Lung (tissue), 12 donors: Measurements from ENCODE around the gene FRS2. TPM values are rescaled to one million over a fixed set of nuclear protein-coding genes. Genes with fewer than 3 reads are reported as not detected.

Experiments used
- ATAC-seq: fragments of 200-7000 bp; cut with Tn5 transposase; one replicate; pipeline ENCODE4 v1.9.1; 2020; ENCODE audit warnings: moderate number of reproducible peaks; ENCODE audit not compliant: insufficient read depth, low FRiP score
- DNase-seq, 3 donors: peaks; one replicate each; pipeline ENCODE4 v3.0.0-alpha.2; 2013 to 2017
- H3K27ac ChIP-seq, 2 donors: one replicate each; pipeline ENCODE4 v1.5.1; 2013; ENCODE audit warnings: mild to moderate bottlenecking in 2 of 2, moderate library complexity in 2 of 2, control low read depth in 1 of 2, inconsistent platforms in 1 of 2, low read depth in 1 of 2, low read length in 1 of 2
- H3K27me3 ChIP-seq, 3 donors: one replicate each; pipeline ENCODE4 v1.5.1; 2013; ENCODE audit warnings: low read length in 2 of 3; ENCODE audit not compliant: control insufficient read depth in 3 of 3, insufficient read depth in 3 of 3
- H3K36me3 ChIP-seq, 4 donors: one replicate each; pipeline ENCODE4 v1.5.1; 2013; ENCODE audit warnings: low read length in 4 of 4, mild to moderate bottlenecking in 1 of 4, moderate library complexity in 1 of 4; ENCODE audit not compliant: control insufficient read depth in 4 of 4, insufficient read depth in 4 of 4
- H3K4me1 ChIP-seq, 5 donors: one replicate each; pipeline ENCODE4 v1.5.1; 2013; ENCODE audit warnings: low read length in 5 of 5, mild to moderate bottlenecking in 2 of 5, moderate library complexity in 1 of 5; ENCODE audit not compliant: control insufficient read depth in 5 of 5, insufficient read depth in 5 of 5
- H3K4me3 ChIP-seq: one replicate; pipeline ENCODE4 v1.5.1; 2013; ENCODE audit warnings: mild to moderate bottlenecking, control low read depth, moderate library complexity
- H3K9ac ChIP-seq, 2 donors: one replicate each; pipeline ENCODE4 v1.5.1; 2013; ENCODE audit warnings: low read length in 2 of 2, control low read depth in 1 of 2; ENCODE audit not compliant: insufficient read depth in 1 of 2
- H3K9me3 ChIP-seq, 4 donors: one replicate each; pipeline ENCODE4 v1.5.1; 2013; ENCODE audit warnings: low read length in 3 of 4, mild to moderate bottlenecking in 1 of 4, moderate library complexity in 1 of 4; ENCODE audit not compliant: control insufficient read depth in 4 of 4, insufficient read depth in 3 of 4
- WGBS, 2 donors: extraction: QIAGEN DNeasy Blood & Tissue Kit; methylation state at CpG; one replicate each; pipeline ENCODE4 v1.1.7; 2013; 5-methylcytosine and 5-hydroxymethylcytosine counted together
- polyA plus RNA-seq, 2 donors: library from polyadenylated mRNA; stranded (reverse); fragments of 200-250 nt; gene quantifications; one replicate each; pipeline ENCODE4 v1.2.1, GENCODE V29; 2013
- total RNA-seq, 2 donors: library from RNA; depleted of rRNA in 1 of 2; stranded (reverse); fragments of >200 nt in 1 of 2; gene quantifications; one replicate each; pipeline ENCODE4 v1.2.1, GENCODE V29; 2014 to 2021
- TF ChIP-seq, protein P1 (sequence below): IDR thresholded peaks from 2 replicates; pipeline ENCODE4 v1.5.1; 2012; ENCODE audit warnings: mild to moderate bottlenecking; ENCODE audit errors: control extremely low read depth, extremely low read depth
- donor health status: control.
- donor health status: control.
- donor health status: Bipolar disorder and iron deficiency.
- donor health status: healthy.
- donor health status: DM: yes; HTN: yes; CAD: no.

Gene FRS2
- total and polyA plus RNA-seq, 4 donors, result 4.7 to 66.7 (median 20.1) TPM

DNA sequence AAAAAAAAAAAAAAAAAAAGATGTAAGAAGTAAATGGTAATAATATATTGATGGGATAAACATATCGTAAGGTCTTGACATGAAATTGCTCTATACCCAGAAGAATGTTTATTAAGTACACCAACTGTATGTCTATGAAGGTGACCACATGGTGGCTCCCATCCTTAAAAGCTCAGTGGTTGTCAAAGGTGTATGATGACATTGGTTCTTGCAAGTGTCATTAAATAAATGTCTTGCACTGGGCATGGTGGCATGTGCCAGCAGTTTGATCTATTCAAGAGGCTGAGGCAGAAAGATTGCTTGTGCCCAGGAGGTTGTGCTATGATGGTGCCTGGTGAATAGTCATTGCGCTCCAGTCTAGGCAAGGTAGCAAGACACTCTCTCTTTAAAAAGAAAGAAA is 125.5 kb downstream of the FRS2 start:
- no peak overlapping the region for H3K9ac ChIP-seq
- H3K9me3 ChIP-seq, result no peaks in the 10 kb centered on the region
- TF ChIP-seq, protein P1, sequence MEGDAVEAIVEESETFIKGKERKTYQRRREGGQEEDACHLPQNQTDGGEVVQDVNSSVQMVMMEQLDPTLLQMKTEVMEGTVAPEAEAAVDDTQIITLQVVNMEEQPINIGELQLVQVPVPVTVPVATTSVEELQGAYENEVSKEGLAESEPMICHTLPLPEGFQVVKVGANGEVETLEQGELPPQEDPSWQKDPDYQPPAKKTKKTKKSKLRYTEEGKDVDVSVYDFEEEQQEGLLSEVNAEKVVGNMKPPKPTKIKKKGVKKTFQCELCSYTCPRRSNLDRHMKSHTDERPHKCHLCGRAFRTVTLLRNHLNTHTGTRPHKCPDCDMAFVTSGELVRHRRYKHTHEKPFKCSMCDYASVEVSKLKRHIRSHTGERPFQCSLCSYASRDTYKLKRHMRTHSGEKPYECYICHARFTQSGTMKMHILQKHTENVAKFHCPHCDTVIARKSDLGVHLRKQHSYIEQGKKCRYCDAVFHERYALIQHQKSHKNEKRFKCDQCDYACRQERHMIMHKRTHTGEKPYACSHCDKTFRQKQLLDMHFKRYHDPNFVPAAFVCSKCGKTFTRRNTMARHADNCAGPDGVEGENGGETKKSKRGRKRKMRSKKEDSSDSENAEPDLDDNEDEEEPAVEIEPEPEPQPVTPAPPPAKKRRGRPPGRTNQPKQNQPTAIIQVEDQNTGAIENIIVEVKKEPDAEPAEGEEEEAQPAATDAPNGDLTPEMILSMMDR, result no peak
- H3K27ac ChIP-seq, result no peak overlapping the region
- H3K27me3 ChIP-seq, result no peaks in the 10 kb centered on the region
- peaks cover 30 to 72% (median 44%) of the 10 kb centered on the region in 4 donors for H3K36me3 ChIP-seq
- H3K4me1 ChIP-seq, result peaks cover 0 to 3% (median 0%) of the 10 kb centered on the region in 5 donors
- DNase-seq, result no peak
- WGBS, 2 donors, result 98 to 100% methylated on average over 2 of the region's 2 CpGs
- H3K4me3 ChIP-seq, result no peak overlapping the region
- ATAC-seq, result no peak

DNA sequence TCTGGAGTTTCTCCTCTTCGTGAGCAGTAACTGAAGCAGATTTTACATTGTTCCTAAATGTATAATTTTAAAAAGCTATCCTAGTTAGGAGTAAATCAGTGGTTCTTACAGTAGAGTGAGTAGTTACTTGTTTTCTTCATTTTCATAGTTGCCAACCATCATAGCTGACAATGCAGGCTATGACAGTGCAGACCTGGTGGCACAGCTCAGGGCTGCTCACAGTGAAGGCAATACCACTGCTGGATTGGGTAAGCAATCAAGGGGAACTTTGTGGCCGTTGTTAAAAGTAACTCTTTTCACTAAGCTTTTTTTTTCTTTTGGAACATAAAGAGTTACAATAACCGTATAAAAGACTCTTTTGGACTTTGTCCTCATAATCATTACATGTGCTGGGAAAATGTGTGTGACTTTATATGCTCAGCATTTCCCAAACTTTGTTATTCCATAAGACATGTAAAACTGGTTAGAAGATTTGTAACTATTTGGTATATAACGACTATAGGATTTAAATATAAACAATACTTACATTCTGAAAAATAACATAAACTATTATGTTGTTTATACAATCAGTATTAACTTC is 128.1 kb downstream of the FRS2 start:
- Histone ChIP-seq H3K9me3 (no peaks in the 10 kb centered on the region), H3K4me1 (peaks cover 0 to 3% (median 0%) of the 10 kb centered on the region in 5 donors), H3K27ac (no peak overlapping the region), H3K9ac (no peak overlapping the region), H3K27me3 (no peaks in the 10 kb centered on the region), H3K36me3 (peaks cover 23 to 59% (median 47%) of the 10 kb centered on the region in 4 donors), H3K4me3 (no peak overlapping the region)
- 67 to 76% methylated on average over 4 of the region's 4 CpGs for WGBS, 2 donors
- DNase-seq (no peak), ATAC-seq (no peak)
- TF ChIP-seq, protein P1, result no peak

DNA sequence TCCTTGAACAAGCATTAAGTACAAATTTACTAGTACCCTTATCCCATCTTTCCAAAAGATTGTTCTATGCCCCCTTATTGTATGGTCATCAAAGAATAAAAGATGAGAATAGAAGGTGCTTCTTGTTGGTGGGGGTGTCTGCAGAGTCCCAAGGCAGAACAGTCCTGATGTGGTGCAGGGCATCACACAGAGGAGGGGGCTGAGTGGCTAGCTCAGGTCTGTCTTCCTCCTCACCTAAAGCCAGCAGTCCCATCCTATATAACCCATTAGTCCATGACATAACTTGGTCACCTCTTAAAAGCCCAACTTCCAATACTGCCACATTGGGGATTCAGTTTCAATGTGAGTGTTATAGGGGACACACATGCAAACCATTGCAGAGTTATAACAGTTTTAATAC is 130.6 kb downstream of the FRS2 start:
- no peak for DNase-seq
- no peaks in the 10 kb centered on the region for H3K27me3 ChIP-seq
- H3K4me3 ChIP-seq, result no peak overlapping the region
- no peak overlapping the region for H3K27ac ChIP-seq
- no peak for ATAC-seq
- H3K9me3 ChIP-seq, result no peaks in the 10 kb centered on the region
- H3K9ac ChIP-seq, result no peak overlapping the region
- TF ChIP-seq, protein P1, result no peak
- peaks cover 0 to 3% (median 0%) of the 10 kb centered on the region in 5 donors for H3K4me1 ChIP-seq
- H3K36me3 ChIP-seq, result peaks cover 18 to 44% (median 36%) of the 10 kb centered on the region in 4 donors
